Stimulated activated CD8-positive, alpha-beta memory T cell treated with anti-CD3 and anti-CD28 coated beads, Interleukin-4, amount 100 ng/mL, for 48 hours (primary cell): Measurements from ENCODE around the gene KLHDC7A.

ENCODE experiments used
- DNase-seq: peaks from one replicate; pipeline ENCODE4 v3.0.0-alpha.2; 2020

KLHDC7A gene

DNA sequence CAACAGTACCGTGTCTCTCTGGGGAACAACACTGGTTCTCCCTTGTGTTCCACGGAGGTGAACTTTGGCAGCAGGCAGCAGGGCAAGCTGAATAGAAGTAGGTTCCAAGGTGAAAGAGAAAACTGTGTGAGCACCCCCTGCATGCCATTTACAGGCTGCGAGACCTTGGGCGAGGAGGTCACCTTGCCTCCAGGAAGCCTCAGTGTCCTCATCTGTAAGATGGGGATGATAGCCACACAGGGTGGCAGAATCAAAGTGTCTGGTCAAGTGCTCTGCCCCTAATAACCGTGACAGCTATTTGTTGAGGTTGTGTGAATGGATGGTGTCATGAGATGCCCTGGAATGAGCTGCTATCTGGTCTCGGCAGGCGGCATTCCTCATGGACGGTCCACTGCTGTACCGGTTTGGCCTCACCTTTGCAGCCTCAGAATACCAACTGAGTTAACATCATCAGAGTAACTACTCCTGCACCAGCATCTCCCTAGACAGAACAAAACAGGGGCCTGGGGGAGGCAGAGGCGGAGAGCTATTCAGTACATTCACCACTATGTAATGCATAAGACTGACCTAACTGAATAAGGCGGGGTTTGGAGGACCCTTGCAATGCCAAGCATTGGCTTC lies 7.4 kb upstream of the KLHDC7A start:
- no peak for DNase-seq

- no peak for DNase-seq
Measured at GRCh38 chr1:18474559-18475175, 6.1 kb upstream of the KLHDC7A start.

GRCh38 chr1:18475234-18475905 lies 5.4 kb upstream of the KLHDC7A start:
- no peak for DNase-seq

DNA sequence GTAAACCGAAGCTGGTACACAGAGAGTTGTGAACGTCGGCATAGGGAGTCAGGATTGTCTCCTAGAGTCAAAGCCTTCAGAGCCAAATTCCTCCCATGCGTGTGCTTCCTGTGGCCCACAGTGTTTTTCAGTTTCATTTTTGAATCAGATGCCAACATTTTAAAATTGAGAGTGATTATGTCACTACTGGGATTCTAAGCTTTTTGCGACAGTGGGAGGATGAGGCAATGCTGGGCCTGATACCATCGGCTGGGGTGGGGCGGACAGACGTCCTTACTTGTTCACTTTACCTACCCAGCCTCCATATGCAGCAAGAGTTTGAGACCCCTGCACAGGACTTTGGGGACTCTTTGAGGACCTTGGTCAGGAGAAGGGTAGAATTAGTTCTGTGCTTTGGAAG lies 1.3 kb upstream of the KLHDC7A start:
- DNase-seq, result no peak

DNA sequence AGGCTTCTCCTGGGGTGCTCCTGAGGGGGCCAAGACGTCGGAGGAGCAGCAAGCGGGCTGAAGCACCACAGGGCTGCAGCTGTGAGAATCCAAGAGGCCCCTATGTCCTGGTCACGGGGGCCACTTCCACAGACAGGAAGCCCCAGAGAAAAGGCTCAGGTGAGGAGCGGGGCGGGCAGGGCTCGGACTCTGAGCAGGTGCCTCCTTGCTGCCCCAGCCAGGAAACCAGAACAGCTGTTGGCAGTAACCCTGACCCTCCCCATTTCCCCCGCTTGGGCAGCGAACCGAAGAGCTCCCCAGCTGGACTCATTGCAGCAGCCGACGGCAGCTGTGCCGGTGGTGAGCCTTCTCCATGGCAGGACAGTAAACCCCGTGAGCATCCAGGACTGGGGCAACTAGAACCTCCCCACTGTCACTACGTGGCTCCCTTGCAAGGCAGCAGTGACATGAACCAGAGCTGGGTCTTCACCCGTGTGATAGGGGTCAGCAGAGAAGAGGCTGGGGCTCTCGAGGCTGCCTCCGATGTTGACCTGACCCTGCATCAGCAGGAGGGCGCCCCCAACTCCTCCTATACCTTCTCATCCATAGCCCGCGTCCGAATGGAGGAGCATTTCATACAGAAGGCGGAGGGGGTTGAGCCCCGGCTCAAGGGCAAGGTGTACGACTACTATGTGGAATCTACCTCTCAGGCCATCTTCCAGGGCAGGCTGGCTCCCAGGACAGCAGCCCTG lies 625 bp downstream of the KLHDC7A start:
- no peak for DNase-seq

GRCh38 chr1:18481921-18482701 lies 1.4 kb downstream of the KLHDC7A start:
- DNase-seq, result no peak

GRCh38 chr1:18482721-18483425 lies 2.1 kb downstream of the KLHDC7A start:
- no peak for DNase-seq

- no peak for DNase-seq
Measured at GRCh38 chr1:18484276-18484675, 3.5 kb downstream of the KLHDC7A start.

- DNase-seq, result no peak
Measured at GRCh38 chr1:18484721-18485120, 4.0 kb downstream of the KLHDC7A start.

GRCh38 chr1:18485227-18485626 lies 4.5 kb downstream of the KLHDC7A start:
- DNase-seq, result no peak

DNA sequence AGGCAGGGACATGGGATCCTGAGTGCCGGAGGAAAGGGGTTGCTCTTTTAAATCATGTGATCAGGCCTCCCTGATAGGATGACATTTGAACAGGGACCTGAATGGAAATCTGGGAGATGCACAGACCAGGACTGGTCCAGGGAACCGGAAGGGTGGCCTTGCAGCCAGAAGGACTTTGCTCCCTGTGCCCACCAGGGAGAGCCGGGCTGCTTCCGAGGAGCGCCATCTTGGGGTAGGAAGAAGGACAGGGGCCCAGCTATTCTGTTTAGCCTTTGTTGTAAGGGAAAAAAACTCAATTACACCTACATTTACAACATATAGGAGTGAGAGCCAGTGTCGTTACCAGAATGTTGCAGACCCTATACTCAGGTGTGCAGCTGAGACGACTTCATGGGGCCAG lies 5.5 kb downstream of the KLHDC7A start:
- DNase-seq, result no peak

GRCh38 chr1:18489417-18490143 lies 8.8 kb downstream of the KLHDC7A start:
- no peak for DNase-seq

GRCh38 chr1:18491168-18491567 lies 10.4 kb downstream of the KLHDC7A start:
- no peak for DNase-seq

DNA sequence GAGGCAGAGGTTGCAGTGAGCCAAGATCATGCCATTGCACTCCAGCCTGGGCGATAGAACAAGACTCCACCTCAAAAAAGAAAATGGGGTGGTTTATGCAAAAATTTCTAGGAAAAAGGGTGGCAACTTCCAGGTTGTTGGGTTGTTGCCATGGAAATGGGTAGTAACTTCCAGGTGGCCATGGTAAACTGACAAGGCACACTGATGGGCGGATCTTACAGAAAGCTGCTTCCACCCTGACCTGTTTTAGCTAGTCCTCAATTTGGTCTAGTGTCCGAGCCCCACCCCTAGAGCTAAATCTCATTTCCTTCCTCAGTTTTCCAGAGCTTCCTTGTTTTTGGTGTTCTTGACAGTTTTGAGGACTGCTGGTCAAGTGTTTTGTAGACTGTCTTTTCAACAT lies 13.6 kb downstream of the KLHDC7A start:
- no peak for DNase-seq

- DNase-seq, result no peak
Measured at GRCh38 chr1:18495635-18496034, 14.9 kb downstream of the KLHDC7A start.

- no peak for DNase-seq
Measured at GRCh38 chr1:18496056-18496455, 15.3 kb downstream of the KLHDC7A start.

DNA sequence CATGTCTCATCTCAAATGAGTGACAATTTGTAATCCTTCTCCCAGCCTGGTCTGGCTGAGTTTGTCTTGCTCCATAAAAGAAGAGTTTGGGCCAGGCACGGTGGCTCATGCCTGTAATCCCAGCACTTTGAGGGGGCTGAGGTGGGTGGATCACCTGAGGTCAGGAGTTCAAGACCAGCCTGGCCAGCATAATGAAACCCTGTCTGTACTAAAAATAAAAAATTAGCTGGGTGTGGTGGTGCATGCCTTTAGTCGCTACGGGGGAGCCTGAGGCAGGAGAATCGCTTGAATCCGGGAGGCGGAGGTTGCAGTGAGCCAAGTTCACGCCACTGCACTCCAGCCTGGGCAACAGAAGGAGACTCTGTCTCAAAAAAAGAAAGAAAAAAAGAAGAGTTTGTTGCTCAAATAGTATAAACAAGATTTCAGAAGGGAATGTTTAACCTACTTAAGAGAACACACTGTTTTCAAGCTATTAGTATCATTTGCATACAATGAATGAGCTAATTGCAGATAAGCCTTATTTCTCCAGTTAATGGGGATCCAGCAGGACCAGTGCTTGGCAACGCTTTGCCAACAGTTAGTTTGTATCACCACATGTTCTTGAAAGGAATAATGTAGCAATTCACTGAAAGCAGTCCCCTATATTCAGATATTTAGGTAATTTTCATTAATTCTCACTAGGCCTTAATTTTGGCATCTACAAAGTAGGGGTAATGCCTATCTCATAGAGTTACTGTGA lies 15.9 kb downstream of the KLHDC7A start:
- no peak for DNase-seq

GRCh38 chr1:18501833-18502232 lies 21.1 kb downstream of the KLHDC7A start:
- DNase-seq, result no peak

- no peak for DNase-seq
Measured at GRCh38 chr1:18504609-18505008, 23.9 kb downstream of the KLHDC7A start.

DNA sequence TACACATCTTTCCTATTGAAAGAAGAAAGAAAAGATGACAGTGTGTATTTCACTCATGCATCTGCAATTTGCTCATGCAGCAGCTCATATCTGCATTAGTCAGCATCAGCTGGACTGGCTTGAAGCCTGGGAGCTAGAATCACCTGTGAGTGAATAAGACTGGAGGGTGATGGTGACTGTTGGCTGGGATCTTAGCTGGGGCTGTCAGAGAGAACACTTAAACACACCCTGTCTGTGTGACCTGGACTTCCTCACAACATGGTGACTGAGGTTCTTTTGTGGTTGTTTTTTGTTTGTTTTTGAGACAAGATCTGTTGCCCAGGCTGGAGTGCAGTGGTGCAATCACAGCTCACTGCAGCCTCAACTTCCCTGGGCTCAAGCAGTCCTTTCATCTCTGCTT lies 24.9 kb downstream of the KLHDC7A start:
- DNase-seq, result no peak

DNA sequence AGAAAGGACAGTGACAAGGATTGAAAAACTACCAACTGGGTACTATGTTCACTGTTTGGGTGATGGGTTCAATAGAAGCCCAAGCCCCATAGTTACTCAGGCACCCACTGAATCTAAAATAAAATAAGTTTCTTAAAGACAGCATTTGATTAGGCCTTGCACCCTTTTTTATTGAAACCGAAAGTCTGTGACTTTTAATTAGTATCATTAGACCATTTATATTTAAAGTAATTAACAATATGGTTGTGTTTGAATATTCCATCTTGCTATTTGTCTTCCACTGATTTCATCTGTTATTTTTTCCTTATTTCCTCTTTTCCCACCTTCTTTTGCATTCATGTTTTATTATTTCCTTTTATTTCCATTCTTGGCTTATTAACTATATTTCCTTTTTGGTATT lies 27.4 kb downstream of the KLHDC7A start:
- no peak for DNase-seq
